ENCODE data around the gene TBC1D23.
"Not testable (repeated sequence)": the region's sequence is repeated elsewhere in the genome, so short reads cannot be mapped to it uniquely, and the experiment has no call there.

The TBC1D23 gene

DNA sequence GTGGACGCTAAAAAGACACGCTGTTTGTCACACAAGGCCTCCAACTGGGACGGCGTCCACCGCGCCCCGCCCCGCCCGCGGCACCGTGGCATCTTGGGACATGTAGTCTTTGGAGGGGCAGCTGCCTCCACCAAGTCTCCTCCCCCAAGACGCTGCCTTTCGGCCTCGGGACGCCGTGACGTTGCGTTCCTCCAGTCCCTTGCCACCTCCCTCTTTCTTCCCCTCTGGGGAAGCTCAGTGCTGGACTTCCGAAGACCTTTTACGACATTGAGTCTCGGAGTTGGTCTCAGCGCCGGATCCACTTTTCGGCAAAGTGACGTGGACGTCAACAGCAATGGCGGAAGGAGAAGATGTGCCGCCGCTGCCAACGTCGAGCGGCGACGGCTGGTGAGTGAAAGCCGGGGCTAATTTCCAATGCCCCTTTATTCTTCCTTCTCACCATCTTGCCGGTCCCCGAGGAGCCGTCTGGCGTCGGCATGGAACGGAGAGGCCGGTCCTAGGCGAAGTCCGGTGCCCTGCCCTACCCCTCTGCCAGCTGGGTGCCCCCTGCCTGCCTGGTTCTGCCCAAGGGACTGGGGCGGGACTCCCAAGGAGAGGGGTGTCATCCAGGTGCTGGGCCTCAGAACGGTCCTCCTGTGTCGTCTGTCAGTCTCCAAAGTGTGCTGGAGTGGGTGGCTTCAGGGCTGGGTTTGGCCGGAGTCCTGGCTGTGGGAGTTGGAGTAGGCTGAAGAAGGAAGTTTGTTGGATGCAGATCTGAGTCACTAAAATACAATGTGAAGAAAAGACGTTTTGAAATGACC, at the start of gene TBC1D23:
TBC1D23 (plus strand) TSS at position 308 of the 800 bp plus-strand sequence; CDS start at position 335, 27 bp downstream.
- Histone ChIP-seq H3K9me3 (ENCODE audit: control insufficient read depth in 1 of 2, low read length in 2 of 2) (no peaks in the 10 kb centered on the region), H3K4me1 (ENCODE audit: control insufficient read depth in 1 of 2, insufficient read depth in 2 of 2, low read length in 2 of 2) (peaks cover 4 to 19% of the 10 kb centered on the region in 2 donors), H3K27ac (ENCODE audit: low read length) (peak within 1 kb of the TSS; percentile 98), H3K4me3 (ENCODE audit: low read depth in 1 of 2, low read length in 2 of 2) (peak within 1 kb of the TSS; percentile 94 to 96), H3K36me3 (ENCODE audit: control insufficient read depth in 1 of 2, insufficient read depth in 2 of 2, low read length in 2 of 2) (peaks cover 0 to 5% of the 10 kb centered on the region in 2 donors), H3K27me3 (ENCODE audit: low read depth, low read length) (no peaks in the 10 kb centered on the region)

DNA sequence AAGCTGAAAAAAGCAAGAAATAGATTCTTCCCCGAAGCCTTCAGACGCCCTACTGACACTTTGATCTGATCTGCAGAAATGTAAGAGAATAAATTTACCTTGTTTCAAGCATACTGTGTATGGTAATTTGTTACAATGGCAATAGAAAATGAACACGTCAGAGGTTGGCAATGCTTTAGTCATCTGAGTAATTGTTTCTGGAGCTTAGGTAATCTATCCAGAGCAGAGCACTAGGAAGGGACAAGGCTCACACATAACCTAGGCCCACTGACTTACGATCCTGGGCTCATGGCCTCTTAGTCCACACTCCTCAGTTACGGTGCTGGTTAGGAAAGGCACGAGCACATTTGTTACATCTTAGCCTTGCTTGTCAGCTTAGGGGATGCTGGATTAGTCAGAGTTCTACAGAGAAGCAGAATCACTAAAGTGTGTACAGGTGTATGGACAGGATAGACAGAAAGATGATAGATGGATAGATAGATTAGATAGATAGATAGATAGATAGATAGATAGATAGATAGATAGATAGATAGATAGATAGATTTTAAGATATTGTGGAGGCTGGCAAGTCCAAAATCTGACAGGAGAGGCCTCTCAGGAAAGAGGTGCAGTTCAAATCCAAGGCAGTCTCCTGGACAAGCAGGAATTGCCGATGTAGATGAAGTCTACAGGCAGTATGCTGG, 46.8 kb upstream of the TBC1D23 start:
- Histone ChIP-seq H3K9me3 (ENCODE audit: control insufficient read depth in 1 of 2, low read length in 2 of 2) (peaks cover 0 to under 1% of the 10 kb centered on the region in 2 donors), H3K27me3 (ENCODE audit: low read depth, low read length) (no peaks in the 10 kb centered on the region), H3K4me1 (ENCODE audit: control insufficient read depth in 1 of 2, insufficient read depth in 2 of 2, low read length in 2 of 2) (peaks cover 8 to 22% of the 10 kb centered on the region in 2 donors), H3K36me3 (ENCODE audit: control insufficient read depth in 1 of 2, insufficient read depth in 2 of 2, low read length in 2 of 2) (no peaks in the 10 kb centered on the region), H3K27ac (ENCODE audit: low read length) (no peak overlapping the region), H3K4me3 (ENCODE audit: low read depth in 1 of 2, low read length in 2 of 2) (no peak overlapping the region)

DNA sequence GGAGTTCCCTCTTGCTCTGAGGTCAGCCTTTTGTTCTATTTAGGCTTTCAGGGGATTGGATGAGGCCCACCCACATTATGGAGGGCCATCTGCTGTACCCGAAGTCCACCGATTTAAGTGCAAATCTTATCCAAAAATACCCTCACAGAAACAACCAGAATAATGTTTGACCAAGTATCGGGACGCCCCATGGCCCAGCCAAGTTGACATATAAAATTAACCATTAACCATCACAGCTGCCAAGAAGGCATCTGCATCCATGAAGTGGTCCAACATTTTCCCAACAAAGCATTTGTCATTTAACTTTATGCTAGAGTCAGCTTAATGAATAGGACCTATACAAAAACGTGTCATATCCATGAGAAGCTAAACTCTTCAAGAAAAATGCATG, 46.2 kb upstream of the TBC1D23 start:
- H3K4me1 ChIP-seq (ENCODE audit: control insufficient read depth in 1 of 2, insufficient read depth in 2 of 2, low read length in 2 of 2) = peaks cover 8 to 22% of the 10 kb centered on the region in 2 donors
- no peaks in the 10 kb centered on the region for H3K27me3 ChIP-seq (ENCODE audit: low read depth, low read length)
- peaks cover 0 to 5% of the 10 kb centered on the region in 2 donors for H3K9me3 ChIP-seq (ENCODE audit: control insufficient read depth in 1 of 2, low read length in 2 of 2)
- no peak overlapping the region for H3K27ac ChIP-seq (ENCODE audit: low read length)
- H3K36me3 ChIP-seq (ENCODE audit: control insufficient read depth in 1 of 2, insufficient read depth in 2 of 2, low read length in 2 of 2) = no peaks in the 10 kb centered on the region
- H3K4me3 ChIP-seq (ENCODE audit: low read depth in 1 of 2, low read length in 2 of 2) = no peak overlapping the region

DNA sequence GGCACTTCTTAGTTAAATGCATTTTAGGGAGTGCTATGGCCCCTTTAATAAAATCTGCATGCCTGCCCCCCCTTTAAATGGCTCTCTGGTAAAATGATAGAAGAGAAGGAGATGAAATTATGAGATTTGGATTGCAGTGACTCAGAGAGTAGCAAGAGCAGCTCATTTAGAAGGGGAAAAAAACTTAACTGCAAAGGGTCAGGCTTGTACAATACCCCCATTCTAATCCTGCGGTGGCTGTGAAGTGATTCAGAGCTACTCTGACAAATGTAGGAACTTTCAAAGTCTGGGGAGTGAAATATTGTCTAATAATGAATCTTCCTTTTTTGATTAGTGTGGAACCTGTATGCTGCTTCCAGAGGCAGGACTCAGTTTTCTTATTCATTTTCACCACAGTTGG, 44.1 kb upstream of the TBC1D23 start:
- Histone ChIP-seq H3K4me3 (ENCODE audit: low read depth in 1 of 2, low read length in 2 of 2) (no peak overlapping the region), H3K36me3 (ENCODE audit: control insufficient read depth in 1 of 2, insufficient read depth in 2 of 2, low read length in 2 of 2) (no peaks in the 10 kb centered on the region), H3K27me3 (ENCODE audit: low read depth, low read length) (no peaks in the 10 kb centered on the region), H3K27ac (ENCODE audit: low read length) (no peak overlapping the region), H3K4me1 (ENCODE audit: control insufficient read depth in 1 of 2, insufficient read depth in 2 of 2, low read length in 2 of 2) (peaks cover 0 to 13% of the 10 kb centered on the region in 2 donors), H3K9me3 (ENCODE audit: control insufficient read depth in 1 of 2, low read length in 2 of 2) (peaks cover 0 to 8% of the 10 kb centered on the region in 2 donors)

DNA sequence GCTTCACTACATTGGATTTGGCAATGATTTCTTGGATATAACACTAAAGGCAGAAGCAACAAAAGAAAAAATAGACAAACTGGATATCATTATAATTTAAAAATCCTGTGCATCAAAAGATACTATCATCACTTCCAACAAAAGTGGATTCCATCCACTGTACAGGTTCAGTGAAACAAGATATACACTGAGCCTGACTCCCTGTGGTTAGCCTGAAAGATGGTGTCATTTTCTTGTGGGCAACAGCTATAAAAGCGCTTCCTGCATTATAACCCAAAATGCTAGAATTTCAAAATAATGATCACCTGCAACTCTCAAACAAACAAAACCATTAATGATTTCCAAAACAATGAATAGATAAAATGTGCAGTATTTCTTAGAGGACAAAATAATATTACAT, 39.6 kb upstream of the TBC1D23 start:
- Histone ChIP-seq H3K36me3 (ENCODE audit: control insufficient read depth in 1 of 2, insufficient read depth in 2 of 2, low read length in 2 of 2) (no peaks in the 10 kb centered on the region), H3K27me3 (ENCODE audit: low read depth, low read length) (no peaks in the 10 kb centered on the region), H3K9me3 (ENCODE audit: control insufficient read depth in 1 of 2, low read length in 2 of 2) (peaks cover 0 to 8% of the 10 kb centered on the region in 2 donors), H3K4me1 (ENCODE audit: control insufficient read depth in 1 of 2, insufficient read depth in 2 of 2, low read length in 2 of 2) (peaks cover 0 to 10% of the 10 kb centered on the region in 2 donors), H3K4me3 (ENCODE audit: low read depth in 1 of 2, low read length in 2 of 2) (no peak overlapping the region), H3K27ac (ENCODE audit: low read length) (no peak overlapping the region)

DNA sequence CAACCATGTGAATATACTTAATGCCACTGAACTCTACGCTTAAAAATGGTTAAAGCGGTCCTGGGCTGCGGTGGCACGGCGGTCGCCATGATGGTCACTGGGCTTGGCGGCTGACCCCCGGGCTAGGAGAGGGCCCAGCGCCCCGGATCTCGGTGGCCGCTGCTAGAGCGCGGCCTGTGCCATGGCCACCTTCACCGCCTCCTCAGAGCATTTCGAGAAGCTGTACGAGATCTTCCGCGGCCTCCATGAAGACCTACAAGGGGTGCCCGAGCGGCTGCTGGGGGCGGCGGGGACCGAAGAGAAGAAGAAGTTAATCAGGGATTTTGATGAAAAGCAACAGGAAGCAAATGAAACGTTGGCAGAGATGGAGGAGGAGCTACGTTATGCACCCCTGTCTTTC, 35.6 kb upstream of the TBC1D23 start:
- Histone ChIP-seq H3K9me3 (ENCODE audit: control insufficient read depth in 1 of 2, low read length in 2 of 2) (peaks cover 0 to 3% of the 10 kb centered on the region in 2 donors), H3K27ac (ENCODE audit: low read length) (no peak overlapping the region), H3K27me3 (ENCODE audit: low read depth, low read length) (no peaks in the 10 kb centered on the region), H3K4me1 (ENCODE audit: control insufficient read depth in 1 of 2, insufficient read depth in 2 of 2, low read length in 2 of 2) (no peaks in the 10 kb centered on the region), H3K4me3 (ENCODE audit: low read depth in 1 of 2, low read length in 2 of 2) (no peak overlapping the region), H3K36me3 (ENCODE audit: control insufficient read depth in 1 of 2, insufficient read depth in 2 of 2, low read length in 2 of 2) (no peaks in the 10 kb centered on the region)

DNA sequence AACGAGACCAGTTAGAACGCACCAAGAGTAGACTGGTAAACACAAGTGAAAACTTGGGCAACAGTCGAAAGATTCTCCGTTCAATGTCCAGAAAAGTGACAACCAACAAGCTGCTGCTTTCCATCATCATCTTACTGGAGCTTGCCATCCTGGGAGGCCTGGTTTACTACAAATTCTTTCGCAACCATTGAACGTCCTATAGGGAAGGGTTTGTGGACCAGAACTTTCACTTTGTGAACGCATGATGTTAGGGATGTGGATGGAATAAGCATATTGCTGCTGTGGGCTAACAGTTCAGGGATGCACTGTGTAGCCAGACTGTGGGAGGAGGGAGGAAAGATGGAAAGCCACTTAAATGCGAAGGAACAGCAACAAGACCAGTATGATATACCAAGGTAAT, 34.9 kb upstream of the TBC1D23 start:
- Histone ChIP-seq H3K27ac (ENCODE audit: low read length) (no peak overlapping the region), H3K4me3 (ENCODE audit: low read depth in 1 of 2, low read length in 2 of 2) (no peak overlapping the region), H3K27me3 (ENCODE audit: low read depth, low read length) (no peaks in the 10 kb centered on the region)

DNA sequence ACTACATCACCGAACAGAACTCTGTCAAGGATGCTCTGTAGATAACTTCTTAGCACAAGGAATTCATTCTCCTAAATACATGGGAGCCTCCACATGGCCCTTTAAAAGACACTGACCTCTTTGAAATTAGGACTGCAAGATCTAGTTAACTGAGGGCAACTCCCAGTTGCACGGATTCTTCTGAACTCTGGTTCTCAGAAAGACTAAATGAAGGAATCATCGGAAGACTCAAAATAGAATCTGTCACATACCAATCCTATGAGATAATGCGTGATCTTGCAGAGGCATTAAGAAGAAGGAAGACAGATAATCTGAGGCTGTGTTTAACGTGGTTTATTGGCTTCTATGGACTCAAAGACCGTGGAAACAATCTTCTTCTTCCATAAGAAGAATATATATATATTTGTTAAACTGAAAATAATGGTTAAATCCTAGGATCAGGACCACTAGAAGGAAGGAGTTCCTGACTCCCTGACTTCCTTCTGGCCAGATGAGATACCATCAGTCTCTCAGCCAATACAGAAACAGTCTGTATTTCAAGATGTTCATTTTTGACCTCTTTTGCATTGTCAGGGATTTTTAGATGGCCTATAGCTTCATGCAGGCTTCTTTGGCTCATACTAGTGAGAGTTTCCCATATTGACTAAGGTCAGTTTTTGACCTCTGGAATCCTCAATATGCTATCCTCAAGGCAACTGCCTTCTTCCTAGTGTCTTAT, 33.9 kb upstream of the TBC1D23 start:
- Histone ChIP-seq H3K27me3 (ENCODE audit: low read depth, low read length) (no peaks in the 10 kb centered on the region), H3K27ac (ENCODE audit: low read length) (no peak overlapping the region), H3K9me3 (ENCODE audit: control insufficient read depth in 1 of 2, low read length in 2 of 2) (no peaks in the 10 kb centered on the region), H3K4me3 (ENCODE audit: low read depth in 1 of 2, low read length in 2 of 2) (no peak overlapping the region), H3K36me3 (ENCODE audit: control insufficient read depth in 1 of 2, insufficient read depth in 2 of 2, low read length in 2 of 2) (no peaks in the 10 kb centered on the region), H3K4me1 (ENCODE audit: control insufficient read depth in 1 of 2, insufficient read depth in 2 of 2, low read length in 2 of 2) (no peaks in the 10 kb centered on the region)

More for the DNA sequence above, 34.9 kb upstream of the TBC1D23 start:
- H3K4me1 ChIP-seq (ENCODE audit: control insufficient read depth in 1 of 2, insufficient read depth in 2 of 2, low read length in 2 of 2) = no peaks in the 10 kb centered on the region
- H3K9me3 ChIP-seq (ENCODE audit: control insufficient read depth in 1 of 2, low read length in 2 of 2) = peaks cover 0 to 2% of the 10 kb centered on the region in 2 donors
- no peaks in the 10 kb centered on the region for H3K36me3 ChIP-seq (ENCODE audit: control insufficient read depth in 1 of 2, insufficient read depth in 2 of 2, low read length in 2 of 2)

DNA sequence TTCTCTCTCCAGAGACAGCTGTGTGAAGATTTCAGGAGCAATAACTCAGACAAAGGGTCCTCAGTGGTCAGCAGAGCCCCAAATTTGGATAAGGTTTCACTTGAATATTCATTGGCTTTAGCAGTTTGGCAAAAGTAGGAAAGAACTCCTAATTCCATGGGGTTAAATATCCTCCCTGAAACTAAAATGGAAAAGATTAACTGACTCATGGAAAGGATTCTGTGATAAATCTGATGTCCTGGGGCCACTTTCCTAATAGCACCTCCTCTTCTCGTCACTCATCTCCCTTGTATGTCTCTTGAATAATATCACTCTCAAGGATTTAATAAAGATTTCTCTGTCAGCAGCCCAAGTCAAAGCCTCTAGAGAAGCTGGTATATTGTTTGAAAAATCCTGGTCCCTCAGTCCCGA, 33.3 kb upstream of the TBC1D23 start:
- no peaks in the 10 kb centered on the region for H3K27me3 ChIP-seq (ENCODE audit: low read depth, low read length)
- H3K36me3 ChIP-seq (ENCODE audit: control insufficient read depth in 1 of 2, insufficient read depth in 2 of 2, low read length in 2 of 2) = no peaks in the 10 kb centered on the region
- no peak overlapping the region for H3K4me3 ChIP-seq (ENCODE audit: low read depth in 1 of 2, low read length in 2 of 2)
- no peak overlapping the region for H3K27ac ChIP-seq (ENCODE audit: low read length)
- H3K4me1 ChIP-seq (ENCODE audit: control insufficient read depth in 1 of 2, insufficient read depth in 2 of 2, low read length in 2 of 2) = no peaks in the 10 kb centered on the region
- no peaks in the 10 kb centered on the region for H3K9me3 ChIP-seq (ENCODE audit: control insufficient read depth in 1 of 2, low read length in 2 of 2)

DNA sequence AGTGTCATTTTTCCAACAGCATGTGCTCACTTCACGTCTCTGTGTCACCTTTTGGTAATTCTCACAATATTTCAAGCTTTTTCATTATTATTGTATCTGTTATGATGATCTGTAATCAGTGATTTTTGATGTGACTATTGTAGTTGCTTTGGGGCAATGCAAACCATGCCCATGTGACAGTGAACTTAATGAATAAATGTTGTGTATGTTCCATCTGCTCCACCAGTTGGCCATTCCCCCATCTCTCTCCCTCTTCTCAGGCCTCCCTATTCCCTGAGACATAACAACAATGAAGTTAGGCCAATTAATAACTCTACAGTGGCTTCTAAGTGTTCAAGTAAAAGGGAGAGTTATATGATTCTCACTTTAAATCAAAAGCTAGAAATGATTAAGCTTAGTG, 32.5 kb upstream of the TBC1D23 start:
- H3K4me3 ChIP-seq (ENCODE audit: low read depth in 1 of 2, low read length in 2 of 2) = no peak overlapping the region
- H3K4me1 ChIP-seq (ENCODE audit: control insufficient read depth in 1 of 2, insufficient read depth in 2 of 2, low read length in 2 of 2) = no peaks in the 10 kb centered on the region
- no peaks in the 10 kb centered on the region for H3K36me3 ChIP-seq (ENCODE audit: control insufficient read depth in 1 of 2, insufficient read depth in 2 of 2, low read length in 2 of 2)
- no peaks in the 10 kb centered on the region for H3K27me3 ChIP-seq (ENCODE audit: low read depth, low read length)
- no peaks in the 10 kb centered on the region for H3K9me3 ChIP-seq (ENCODE audit: control insufficient read depth in 1 of 2, low read length in 2 of 2)
- H3K27ac ChIP-seq (ENCODE audit: low read length) = no peak overlapping the region

DNA sequence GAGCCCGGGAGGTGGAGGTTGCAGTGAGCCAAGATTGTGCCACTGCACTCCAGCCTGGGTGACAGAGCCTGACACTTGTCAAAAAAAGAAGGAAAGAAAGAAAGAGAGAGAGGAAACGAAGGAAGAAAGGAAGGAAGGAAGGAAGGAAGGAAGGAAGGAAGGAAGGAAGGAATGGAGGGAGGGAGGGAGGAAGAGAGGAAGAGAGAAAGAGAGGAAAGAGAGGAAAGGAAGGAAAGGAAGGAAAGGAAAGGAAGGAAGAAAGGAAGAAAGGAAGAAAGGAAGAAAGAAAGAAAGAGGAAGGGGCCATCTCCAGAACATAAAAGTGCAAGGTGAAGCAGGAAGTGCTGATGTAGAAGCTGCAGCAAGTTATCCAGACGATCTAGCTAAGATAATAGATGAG, 31.6 kb upstream of the TBC1D23 start:
- H3K4me1 ChIP-seq (ENCODE audit: control insufficient read depth in 1 of 2, insufficient read depth in 2 of 2, low read length in 2 of 2); H3K36me3 ChIP-seq (ENCODE audit: control insufficient read depth in 1 of 2, insufficient read depth in 2 of 2, low read length in 2 of 2); H3K27ac ChIP-seq (ENCODE audit: low read length); H3K27me3 ChIP-seq (ENCODE audit: low read depth, low read length); H3K9me3 ChIP-seq (ENCODE audit: control insufficient read depth in 1 of 2, low read length in 2 of 2); H3K4me3 ChIP-seq (ENCODE audit: low read depth in 1 of 2, low read length in 2 of 2): not testable (repeated sequence)

Data from muscle layer of duodenum (tissue), 2 donors.